Panc1 (cell line): ENCODE data around the gene BOD1. TPM values are rescaled to one million over a fixed set of nuclear protein-coding genes. Genes with fewer than 3 reads are reported as not detected.

Experiments
- ATAC-seq: fragments of 200-7000 bp; cut with Tn5 transposase; 2 replicates; pipeline ENCODE4 v1.9.1; 2020; ENCODE audit warnings: mild to moderate bottlenecking, moderate library complexity
- BruUV-seq: library from RNA; stranded (reverse); fragments of 400-500 nt; replicated peaks from 2 replicates; lab custom pipeline; 2021; lab: Mats Ljungman, UMichigan
- CTCF ChIA-PET: fragments of 300-600 bp; sonication (Branson Sonifier 250); formaldehyde crosslinking; loops from one replicate; lab custom pipeline; 2022; ENCODE audit warnings: antibody characterized with exemption; lab: Charles Lee
- POLR2A ChIA-PET: fragments of 300-600 bp; sonication (Branson Sonifier 250); formaldehyde crosslinking; loops from one replicate; lab custom pipeline; 2022; ENCODE audit warnings: antibody characterized with exemption; lab: Charles Lee
- DNase-seq: peaks from one replicate; pipeline ENCODE4 v3.0.0-alpha.2; 2010; ENCODE audit warnings: low read depth, low spot score
- H3K27ac ChIP-seq: 2 replicates; pipeline ENCODE4 v1.5.1; 2011; ENCODE audit warnings: mild to moderate bottlenecking, low read length, inconsistent platforms
- H3K27me3 ChIP-seq: fragments of 200-500 bp; sonication (Bioruptor generic); 2 replicates; pipeline ENCODE4 v1.6.0; 2014; ENCODE audit warnings: low read length, inconsistent platforms; ENCODE audit not compliant: control insufficient read depth, insufficient read depth
- H3K36me3 ChIP-seq: fragments of 200-500 bp; sonication (Bioruptor generic); 2 replicates; pipeline ENCODE4 v1.5.1; 2014; ENCODE audit warnings: inconsistent platforms, mild to moderate bottlenecking, low read length, moderate library complexity; ENCODE audit not compliant: control insufficient read depth, insufficient read depth
- H3K4me1 ChIP-seq: 2 replicates; pipeline ENCODE4 v1.5.1; 2011; ENCODE audit warnings: inconsistent platforms, mild to moderate bottlenecking, low read length, moderate library complexity; ENCODE audit not compliant: control insufficient read depth, insufficient read depth
- H3K4me3 ChIP-seq, 2 experiments: 2 replicates each; pipeline ENCODE4 v1.5.1; 2011 to 2012; ENCODE audit warnings: low read depth in 2 of 2, low read length in 2 of 2, mild to moderate bottlenecking in 2 of 2, inconsistent platforms in 1 of 2, moderate library complexity in 1 of 2
- H3K9me3 ChIP-seq: fragments of 200-500 bp; sonication (Bioruptor generic); 2 replicates; pipeline ENCODE4 v1.5.1; 2014; ENCODE audit warnings: low read depth, mild to moderate bottlenecking, inconsistent platforms, low read length, moderate library complexity; ENCODE audit not compliant: control insufficient read depth, insufficient read depth
- CTCF ChIP-seq: fragments of 450-650 bp; IDR thresholded peaks from 2 replicates; pipeline ENCODE4 v1.5.1; 2017; ENCODE audit warnings: mild to moderate bottlenecking
- POLR2AphosphoS5 ChIP-seq: IDR thresholded peaks from 2 replicates; pipeline ENCODE4 v1.6.1; 2012; ENCODE audit warnings: mild to moderate bottlenecking, low read depth, low read length, moderate library complexity
- SIN3A ChIP-seq: IDR thresholded peaks from 2 replicates; pipeline ENCODE4 v1.6.1; 2012; ENCODE audit warnings: low read depth, mild to moderate bottlenecking, low read length, moderate library complexity, borderline replicate concordance; ENCODE audit not compliant: insufficient read depth
- TCF7L2 ChIP-seq: IDR thresholded peaks from 2 replicates; pipeline ENCODE4 v1.6.1; 2011; ENCODE audit warnings: mild to moderate bottlenecking, low read depth, low read length, inconsistent platforms
- in situ Hi-C: cut with HindIII; loops from 2 replicates; pipeline ENCODE4 v1.10.0; 2016; ENCODE audit warnings: low sequenced_read_pairs, low pct_unique_long_range_greater_than_20kb
- intact Hi-C: fragments of 100-400 bp; cut with micrococcal nuclease; formaldehyde crosslinking; loops from one replicate; pipeline ENCODE4 v1.10.0; 2022; ENCODE audit not compliant: unreplicated experiment
- total RNA-seq: library from RNA; stranded (reverse); gene quantifications from one replicate; pipeline ENCODE4 v1.2.1, GENCODE V29; 2021; ENCODE audit not compliant: unreplicated experiment
- TF ChIP-seq, protein P1 (sequence below), 2 experiments: IDR thresholded peaks; 2 replicates each; pipeline ENCODE4 v1.6.1; 2011 to 2012; ENCODE audit warnings: low read depth in 2 of 2, control low read depth in 1 of 2, low read length in 1 of 2, mild to moderate bottlenecking in 1 of 2, moderate library complexity in 1 of 2; ENCODE audit not compliant: insufficient read depth in 1 of 2

Gene BOD1
- total RNA-seq, 1 experiment from 2014 or later = 86.1 TPM

DNA sequence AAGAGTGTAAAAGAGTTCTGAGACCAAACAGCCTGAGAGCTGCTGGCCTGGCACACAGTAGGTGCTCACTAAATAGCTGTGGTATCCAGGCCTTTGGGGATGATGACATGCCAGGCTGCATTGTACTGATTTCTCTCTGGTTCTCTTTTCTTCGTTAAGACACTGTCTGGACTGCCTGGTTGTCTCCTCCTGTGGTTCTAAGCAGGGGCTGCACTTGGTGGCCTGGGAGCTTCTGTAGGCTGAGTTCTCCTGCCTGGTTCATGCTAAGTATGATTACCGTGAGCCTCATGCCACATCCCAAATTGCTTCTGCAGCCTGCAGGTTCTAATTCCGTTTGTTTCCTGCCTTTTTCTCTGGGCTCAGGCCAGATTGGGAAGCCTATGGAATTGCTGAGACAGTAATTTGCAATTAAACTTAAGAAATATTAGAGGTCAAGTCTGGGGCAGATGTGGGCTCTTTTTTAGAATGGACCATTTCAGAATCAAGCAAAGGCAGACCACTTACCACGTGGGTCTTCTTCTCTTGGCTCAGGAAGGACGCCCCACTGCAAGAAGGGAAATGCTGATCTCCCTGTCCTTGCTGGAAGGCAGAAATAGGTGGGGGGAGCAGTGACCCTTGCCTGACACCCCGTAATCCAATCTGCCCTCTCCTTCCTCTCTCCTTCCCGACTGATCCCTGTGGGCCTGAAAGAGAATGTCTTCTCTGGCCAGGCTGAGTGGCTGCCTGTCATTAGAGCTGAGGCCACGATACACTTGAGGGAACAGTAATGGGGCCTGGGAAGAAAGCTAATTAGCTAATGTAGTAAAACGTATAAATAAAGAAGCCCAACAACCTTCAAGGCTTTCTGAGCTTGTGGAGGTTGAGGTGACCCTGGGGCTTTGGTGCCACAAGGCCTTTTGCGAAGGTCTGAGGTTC lies 21.9 kb upstream of the BOD1 start:
- intact Hi-C loops = no loop called here
- Histone ChIP-seq H3K36me3 (no peaks in the 10 kb centered on the region), H3K27ac (no peak overlapping the region), H3K4me1 (no peaks in the 10 kb centered on the region), H3K27me3 (no peaks in the 10 kb centered on the region), H3K4me3 (no peak overlapping the region), H3K9me3 (no peaks in the 10 kb centered on the region)
- TF ChIP-seq CTCF (no peak), POLR2AphosphoS5 (no peak), SIN3A (no peak), TCF7L2 (no peak)
- TF ChIP-seq, protein P1, sequence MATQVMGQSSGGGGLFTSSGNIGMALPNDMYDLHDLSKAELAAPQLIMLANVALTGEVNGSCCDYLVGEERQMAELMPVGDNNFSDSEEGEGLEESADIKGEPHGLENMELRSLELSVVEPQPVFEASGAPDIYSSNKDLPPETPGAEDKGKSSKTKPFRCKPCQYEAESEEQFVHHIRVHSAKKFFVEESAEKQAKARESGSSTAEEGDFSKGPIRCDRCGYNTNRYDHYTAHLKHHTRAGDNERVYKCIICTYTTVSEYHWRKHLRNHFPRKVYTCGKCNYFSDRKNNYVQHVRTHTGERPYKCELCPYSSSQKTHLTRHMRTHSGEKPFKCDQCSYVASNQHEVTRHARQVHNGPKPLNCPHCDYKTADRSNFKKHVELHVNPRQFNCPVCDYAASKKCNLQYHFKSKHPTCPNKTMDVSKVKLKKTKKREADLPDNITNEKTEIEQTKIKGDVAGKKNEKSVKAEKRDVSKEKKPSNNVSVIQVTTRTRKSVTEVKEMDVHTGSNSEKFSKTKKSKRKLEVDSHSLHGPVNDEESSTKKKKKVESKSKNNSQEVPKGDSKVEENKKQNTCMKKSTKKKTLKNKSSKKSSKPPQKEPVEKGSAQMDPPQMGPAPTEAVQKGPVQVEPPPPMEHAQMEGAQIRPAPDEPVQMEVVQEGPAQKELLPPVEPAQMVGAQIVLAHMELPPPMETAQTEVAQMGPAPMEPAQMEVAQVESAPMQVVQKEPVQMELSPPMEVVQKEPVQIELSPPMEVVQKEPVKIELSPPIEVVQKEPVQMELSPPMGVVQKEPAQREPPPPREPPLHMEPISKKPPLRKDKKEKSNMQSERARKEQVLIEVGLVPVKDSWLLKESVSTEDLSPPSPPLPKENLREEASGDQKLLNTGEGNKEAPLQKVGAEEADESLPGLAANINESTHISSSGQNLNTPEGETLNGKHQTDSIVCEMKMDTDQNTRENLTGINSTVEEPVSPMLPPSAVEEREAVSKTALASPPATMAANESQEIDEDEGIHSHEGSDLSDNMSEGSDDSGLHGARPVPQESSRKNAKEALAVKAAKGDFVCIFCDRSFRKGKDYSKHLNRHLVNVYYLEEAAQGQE (IDR thresholded peaks at IDR 0.05; ENCODE audit: insufficient read depth in 1 of 2, low read depth in 2 of 2, low read length in 1 of 2) = no peak
- ChIA-PET CTCF (no interaction called here), POLR2A (no interaction called here)
- ATAC-seq = no peak
- in situ Hi-C loops = no loop called here
- DNase-seq = no peak
- no TSS peak for BruUV-seq

GRCh38 chr5:173637340-173637739 lies 20.9 kb upstream of the BOD1 start:
- H3K9me3 ChIP-seq = no peaks in the 10 kb centered on the region
- CTCF ChIA-PET = no interaction called here
- ATAC-seq (no peak), DNase-seq (no peak)
- H3K36me3 ChIP-seq = no peaks in the 10 kb centered on the region
- TF ChIP-seq CTCF (no peak), TCF7L2 (no peak), POLR2AphosphoS5 (no peak), SIN3A (no peak)
- TF ChIP-seq, protein P1 (IDR thresholded peaks at IDR 0.05; ENCODE audit: insufficient read depth in 1 of 2, low read depth in 2 of 2, low read length in 1 of 2) = no peak
- H3K4me3 ChIP-seq = no peak overlapping the region
- in situ Hi-C loops (no loop called here), intact Hi-C loops (no loop called here)
- H3K27me3 ChIP-seq = no peaks in the 10 kb centered on the region
- H3K27ac ChIP-seq = no peak overlapping the region
- no TSS peak for BruUV-seq
- no peaks in the 10 kb centered on the region for H3K4me1 ChIP-seq
- POLR2A ChIA-PET = no interaction called here
